Astrocyte (in vitro differentiated cells and primary cell): Measurements from ENCODE around the gene FGD5.

ENCODE experiments used
- CTCF ChIP-seq: IDR thresholded peaks from 2 replicates; pipeline ENCODE4 v1.5.1; 2011; ENCODE audit warnings: low read depth, mild to moderate bottlenecking, inconsistent platforms, low read length, moderate library complexity; ENCODE audit not compliant: insufficient read depth
- EZH2 ChIP-seq: IDR thresholded peaks from 2 replicates; pipeline ENCODE4 v1.6.1; 2012; ENCODE audit warnings: mild to moderate bottlenecking, low read length, inconsistent platforms; ENCODE audit not compliant: insufficient read depth

DNA sequence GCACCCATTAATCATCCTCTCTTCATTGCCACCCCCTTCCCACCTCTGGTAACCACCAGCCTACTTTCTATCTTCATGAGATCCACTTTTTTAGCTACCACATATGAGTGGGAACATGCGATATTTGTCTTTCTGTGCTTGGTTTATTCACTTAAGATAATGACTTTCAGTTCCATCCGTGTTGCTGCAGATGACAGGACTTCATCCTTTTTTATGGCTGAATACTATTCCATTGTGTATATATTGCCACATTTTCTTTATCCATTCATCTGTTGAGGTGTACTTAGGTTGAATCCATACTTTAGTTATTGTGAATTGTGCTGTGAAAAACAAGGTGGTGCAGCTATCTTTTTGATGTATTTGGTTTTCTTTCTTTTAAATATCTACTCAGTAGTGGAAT is 75.3 kb downstream of the FGD5 start:
- TF ChIP-seq CTCF (no peak), EZH2 (no peak)
